Trophoblast cell (in vitro differentiated cells and primary cell): Measurements from ENCODE around the gene CBX7.

Experiments used
- DNase-seq, 2 donors: peaks; one replicate each; pipeline ENCODE4 v3.0.0-alpha.2; 2016
- H2AFZ ChIP-seq: 2 replicates; pipeline ENCODE4 v1.6.1; 2013; ENCODE audit warnings: low read length, moderate library complexity, mild to moderate bottlenecking; ENCODE audit not compliant: insufficient read depth, poor library complexity
- H2AK5ac ChIP-seq: 2 replicates; pipeline ENCODE4 v1.6.1; 2013; ENCODE audit warnings: mild to moderate bottlenecking, low read length
- H2BK120ac ChIP-seq: 2 replicates; pipeline ENCODE4 v1.6.1; 2013; ENCODE audit warnings: low read length, mild to moderate bottlenecking, moderate library complexity; ENCODE audit not compliant: insufficient read depth, poor library complexity
- H2BK12ac ChIP-seq: 2 replicates; pipeline ENCODE4 v1.6.1; 2013; ENCODE audit warnings: mild to moderate bottlenecking, low read length, moderate library complexity
- H2BK5ac ChIP-seq: 2 replicates; pipeline ENCODE4 v1.6.1; 2013; ENCODE audit warnings: low read length, low read depth, moderate library complexity, mild to moderate bottlenecking; ENCODE audit not compliant: poor library complexity
- H3K14ac ChIP-seq: 2 replicates; pipeline ENCODE4 v1.6.1; 2013; ENCODE audit warnings: mild to moderate bottlenecking, low read length
- H3K18ac ChIP-seq: 2 replicates; pipeline ENCODE4 v1.6.1; 2013; ENCODE audit warnings: mild to moderate bottlenecking, low read length
- H3K23ac ChIP-seq: 2 replicates; pipeline ENCODE4 v1.6.1; 2013; ENCODE audit warnings: low read length
- H3K27ac ChIP-seq: 2 replicates; pipeline ENCODE4 v1.5.1; 2013; ENCODE audit warnings: low read depth, mild to moderate bottlenecking, inconsistent platforms, low read length, moderate library complexity
- H3K27me3 ChIP-seq: 2 replicates; pipeline ENCODE4 v1.6.1; 2013; ENCODE audit warnings: inconsistent platforms, mild to moderate bottlenecking, low read length, moderate library complexity; ENCODE audit not compliant: insufficient read depth
- H3K36me3 ChIP-seq, 2 experiments: 1 replicate in 1 of 2; 2 replicates in 1 of 2; pipeline ENCODE4 v1.6.1; 2013; ENCODE audit warnings: low read length in 2 of 2, mild to moderate bottlenecking in 2 of 2, moderate library complexity in 1 of 2; ENCODE audit not compliant: insufficient read depth in 2 of 2, control insufficient read depth in 1 of 2
- H3K4ac ChIP-seq: 2 replicates; pipeline ENCODE4 v1.6.1; 2013; ENCODE audit warnings: low read depth, mild to moderate bottlenecking, low read length, moderate library complexity
- H3K4me1 ChIP-seq, 2 experiments: 1 replicate in 1 of 2; 2 replicates in 1 of 2; pipeline ENCODE4 v1.6.1; 2013; ENCODE audit warnings: low read length in 2 of 2, mild to moderate bottlenecking in 2 of 2, moderate library complexity in 1 of 2; ENCODE audit not compliant: insufficient read depth in 2 of 2, control insufficient read depth in 1 of 2
- H3K4me2 ChIP-seq: 2 replicates; pipeline ENCODE4 v1.6.1; 2013; ENCODE audit warnings: inconsistent platforms, mild to moderate bottlenecking, low read length, moderate library complexity
- H3K4me3 ChIP-seq: 2 replicates; pipeline ENCODE4 v1.5.1; 2013; ENCODE audit warnings: mild to moderate bottlenecking, low read depth, low read length, inconsistent platforms
- H3K79me1 ChIP-seq: one replicate; pipeline ENCODE4 v1.6.1; 2013; ENCODE audit warnings: low read length
- H3K79me2 ChIP-seq: 2 replicates; pipeline ENCODE4 v1.6.1; 2013; ENCODE audit warnings: low read length, mild to moderate bottlenecking; ENCODE audit not compliant: control insufficient read depth, insufficient read depth, poor library complexity
- H3K9ac ChIP-seq: 2 replicates; pipeline ENCODE4 v1.6.1; 2013; ENCODE audit warnings: mild to moderate bottlenecking, low read length
- H3K9me3 ChIP-seq: 2 replicates; pipeline ENCODE4 v1.6.1; 2013; ENCODE audit warnings: low read depth, mild to moderate bottlenecking, control low read depth, inconsistent platforms, low read length; ENCODE audit not compliant: insufficient read depth
- H4K12ac ChIP-seq: 2 replicates; pipeline ENCODE4 v1.6.1; 2013; ENCODE audit warnings: low read depth, mild to moderate bottlenecking, low read length, moderate library complexity
- H4K8ac ChIP-seq: 2 replicates; pipeline ENCODE4 v1.6.1; 2013; ENCODE audit warnings: low read depth, mild to moderate bottlenecking, low read length, moderate library complexity
- H4K91ac ChIP-seq: one replicate; pipeline ENCODE4 v1.6.1; 2013; ENCODE audit warnings: low read depth, mild to moderate bottlenecking, low read length, moderate library complexity
- WGBS: extraction: QIAGEN DNeasy Blood & Tissue Kit; methylation state at CpG from one replicate; pipeline ENCODE4 v1.1.7; 2013; ENCODE audit warnings: missing lambda C conversion rate; ENCODE audit not compliant: insufficient read length, insufficient coverage; ENCODE audit errors: extremely low coverage; 5-methylcytosine and 5-hydroxymethylcytosine counted together

CBX7 gene

GRCh38 chr22:39155421-39155820 is 2.9 kb upstream of the CBX7 start:
- H4K8ac ChIP-seq: no peak overlapping the region
- WGBS: no CpG with 5 or more reads among the region's 18 CpGs

GRCh38 chr22:39153220-39153717 is 789 bp upstream of the CBX7 start:
- peaks cover 6% of the 10 kb centered on the region for H3K27me3 ChIP-seq
- H3K4me2 ChIP-seq: peak overlapping the region; percentile 96
- peak overlapping the region; percentile 73 for H4K12ac ChIP-seq
- H3K9ac ChIP-seq: peak overlapping the region; percentile 78
- peak overlapping the region; percentile 44 for H2BK120ac ChIP-seq
- peak overlapping the region; percentile 88 for H4K91ac ChIP-seq
- peak overlapping the region; percentile 52 for H2BK12ac ChIP-seq
- H3K18ac ChIP-seq: peak overlapping the region; percentile 74
- no peak overlapping the region for H2BK5ac ChIP-seq
- no CpG with 5 or more reads among the region's 43 CpGs for WGBS
- peaks cover 2% of the 10 kb centered on the region for H3K9me3 ChIP-seq
- peaks cover 10% of the 10 kb centered on the region for H3K79me1 ChIP-seq
- peak overlapping the region; percentile 91 for H3K14ac ChIP-seq
- H3K4me3 ChIP-seq: peak overlapping the region; percentile 68
- peaks cover 8 to 9% of the 10 kb centered on the region in 2 experiments for H3K4me1 ChIP-seq
- no peak overlapping the region for H2AK5ac ChIP-seq
- H3K36me3 ChIP-seq: no peaks in the 10 kb centered on the region
- H2AFZ ChIP-seq: peak overlapping the region; percentile 95
- H3K23ac ChIP-seq: no peak overlapping the region
- H3K4ac ChIP-seq: peak overlapping the region; percentile 76
- H3K27ac ChIP-seq: no peak overlapping the region
- DNase-seq: no peak
- H4K8ac ChIP-seq: peak overlapping the region; percentile 96
- peaks cover 5% of the 10 kb centered on the region for H3K79me2 ChIP-seq

More at GRCh38 chr22:39155421-39155820, 2.9 kb upstream of the CBX7 start:
- Histone ChIP-seq H2BK12ac (no peak overlapping the region), H3K27ac (no peak overlapping the region), H3K4me3 (no peak overlapping the region), H3K4me2 (no peak overlapping the region), H3K9ac (no peak overlapping the region), H2AK5ac (no peak overlapping the region), H3K27me3 (peaks cover 6% of the 10 kb centered on the region), H3K4me1 (peaks cover 8 to 9% of the 10 kb centered on the region in 2 experiments), H2BK5ac (no peak overlapping the region), H3K18ac (no peak overlapping the region), H3K79me1 (peaks cover 10% of the 10 kb centered on the region), H3K14ac (no peak overlapping the region), H3K9me3 (no peaks in the 10 kb centered on the region), H3K4ac (no peak overlapping the region), H3K23ac (no peak overlapping the region), H2BK120ac (no peak overlapping the region), H4K91ac (no peak overlapping the region), H2AFZ (no peak overlapping the region), H3K79me2 (peaks cover 5% of the 10 kb centered on the region), H4K12ac (no peak overlapping the region), H3K36me3 (no peaks in the 10 kb centered on the region)
- DNase-seq: no peak

- Histone ChIP-seq H3K14ac (peak overlapping the region; percentile 33), H3K4me1 (peaks cover 8 to 9% of the 10 kb centered on the region in 2 experiments), H3K27me3 (peaks cover 6% of the 10 kb centered on the region), H3K9me3 (peaks cover 2% of the 10 kb centered on the region), H3K27ac (no peak overlapping the region), H3K23ac (no peak overlapping the region), H3K4me2 (peak overlapping the region; percentile 90), H4K8ac (peak overlapping the region; percentile 68), H4K12ac (peak overlapping the region; percentile 17), H4K91ac (peak overlapping the region; percentile 58), H3K9ac (peak overlapping the region; percentile 20), H2BK12ac (no peak overlapping the region), H2BK120ac (no peak overlapping the region), H3K79me1 (peaks cover 10% of the 10 kb centered on the region), H2BK5ac (no peak overlapping the region), H3K18ac (no peak overlapping the region), H2AK5ac (no peak overlapping the region), H2AFZ (peak overlapping the region; percentile 4), H3K79me2 (peaks cover 5% of the 10 kb centered on the region), H3K4ac (no peak overlapping the region), H3K4me3 (peak overlapping the region; percentile 77), H3K36me3 (no peaks in the 10 kb centered on the region)
- peak in 1 of 2 donors; percentile 40 for DNase-seq
- no CpG with 5 or more reads among the region's 44 CpGs for WGBS
Observed at GRCh38 chr22:39152024-39152510, 413 bp downstream of the CBX7 start.

GRCh38 chr22:39151329-39151975 is 1.0 kb downstream of the CBX7 start:
- WGBS: no CpG with 5 or more reads among the region's 16 CpGs

More at GRCh38 chr22:39151329-39151975, 1.0 kb downstream of the CBX7 start:
- Histone ChIP-seq H3K4me2 (no peak overlapping the region), H3K36me3 (no peaks in the 10 kb centered on the region), H3K27me3 (peaks cover 6% of the 10 kb centered on the region), H3K27ac (no peak overlapping the region), H2BK120ac (no peak overlapping the region), H2BK12ac (no peak overlapping the region), H2AFZ (no peak overlapping the region), H4K8ac (no peak overlapping the region), H3K79me2 (peaks cover 5% of the 10 kb centered on the region), H3K4ac (no peak overlapping the region), H4K91ac (no peak overlapping the region), H4K12ac (no peak overlapping the region), H3K18ac (no peak overlapping the region), H3K9ac (no peak overlapping the region), H3K79me1 (peaks cover 10% of the 10 kb centered on the region), H2AK5ac (no peak overlapping the region), H3K14ac (no peak overlapping the region), H2BK5ac (no peak overlapping the region), H3K4me1 (peaks cover 8 to 9% of the 10 kb centered on the region in 2 experiments), H3K4me3 (no peak overlapping the region), H3K9me3 (peaks cover 2% of the 10 kb centered on the region), H3K23ac (no peak overlapping the region)
- no peak for DNase-seq
